GM18858 (cell line): ENCODE results near the gene MNAT1.
"Not testable (repeated sequence)": the region's sequence is repeated elsewhere in the genome, so short reads cannot be mapped to it uniquely, and the experiment has no call there.

Source experiments
- ATAC-seq: cut with Tn5 transposase; IDR thresholded peaks from one replicate; pipeline ENCODE4 v1.9.1; 2021; ENCODE audit not compliant: unreplicated experiment

Gene MNAT1

DNA sequence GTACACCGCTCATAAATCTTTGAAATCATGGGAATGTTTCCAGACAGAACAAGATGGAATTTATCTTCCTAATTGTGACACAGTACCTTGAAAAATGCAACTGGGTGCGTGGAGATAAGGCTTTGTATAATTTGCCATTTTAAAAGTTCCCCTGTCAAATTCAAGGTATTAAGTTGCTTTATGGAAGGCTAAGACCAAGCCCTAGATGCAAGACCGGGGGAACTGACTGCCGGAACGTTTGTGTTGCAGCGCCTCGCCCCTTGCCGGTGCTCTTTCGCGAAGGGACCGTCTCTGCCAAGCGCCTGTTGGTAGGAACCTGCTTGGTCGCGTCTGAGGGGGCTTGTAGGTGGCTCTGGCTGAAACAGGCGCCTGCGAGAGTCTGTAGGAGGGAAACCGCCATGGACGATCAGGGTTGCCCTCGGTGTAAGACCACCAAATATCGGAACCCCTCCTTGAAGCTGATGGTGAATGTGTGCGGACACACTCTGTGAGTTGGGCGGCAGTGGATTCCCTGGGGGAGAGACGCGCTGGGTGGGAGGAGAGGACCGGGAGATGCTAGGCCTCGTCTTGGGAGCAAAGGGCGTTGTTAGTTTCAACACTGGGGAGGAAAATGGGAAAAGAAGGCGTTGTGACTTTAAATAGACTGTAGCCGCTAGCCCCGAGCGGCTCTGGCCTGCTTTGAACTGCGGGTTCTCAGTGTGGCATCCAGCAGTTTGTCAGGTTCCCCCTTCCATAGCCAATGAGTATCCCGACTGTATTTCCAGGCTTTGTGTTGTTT is at the start of gene MNAT1:
Gene MNAT1 (plus strand): TSS at position 297 of the 778 bp plus-strand sequence. CDS start 102 bp downstream, at position 399.
- ATAC-seq: peak; percentile 83

DNA sequence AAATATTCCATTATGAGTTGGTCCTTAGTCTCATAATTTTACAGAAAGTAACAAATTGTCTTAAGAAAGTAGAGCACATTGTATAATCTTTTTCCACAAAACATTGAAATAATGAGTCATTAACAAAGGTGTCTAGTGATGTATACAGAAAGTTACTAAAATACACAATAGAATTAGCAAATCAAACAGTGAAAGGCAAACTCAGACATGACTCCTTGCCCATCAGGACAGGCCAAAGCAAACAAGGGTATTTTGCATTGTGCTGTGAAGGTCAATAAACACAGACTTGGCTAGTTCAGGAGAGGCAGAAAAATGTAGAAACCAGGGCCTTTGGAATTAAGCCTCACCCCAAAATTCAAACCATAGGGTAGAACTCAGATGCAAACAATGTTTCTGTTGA is 47.7 kb upstream of the MNAT1 start:
- no peak for ATAC-seq

GRCh38 chr14:60691383-60692113 is 43.0 kb upstream of the MNAT1 start:
- ATAC-seq: no peak

- no peak for ATAC-seq
Measured at GRCh38 chr14:60695327-60695726, 39.2 kb upstream of the MNAT1 start.

DNA sequence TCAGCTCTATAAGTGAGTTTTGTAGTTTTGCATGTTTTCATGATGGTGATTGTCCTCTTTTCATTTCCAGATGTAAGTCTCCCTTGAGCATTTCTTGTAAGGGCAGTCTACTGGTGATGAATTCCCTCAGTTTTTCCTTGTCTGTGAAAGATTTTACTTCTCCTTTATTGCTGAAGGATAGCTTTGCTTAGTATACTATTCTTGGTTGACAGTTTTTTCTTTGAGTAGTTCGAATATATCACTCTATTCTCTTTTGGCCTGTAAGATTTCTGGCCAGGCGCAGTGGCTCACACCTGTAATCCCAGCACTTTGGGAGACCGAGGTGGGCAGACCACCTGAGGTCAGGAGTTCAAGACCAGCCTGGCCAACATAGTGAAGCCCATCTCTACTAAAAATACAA is 34.0 kb upstream of the MNAT1 start:
- ATAC-seq: no peak

- no peak for ATAC-seq
Measured at GRCh38 chr14:60705100-60705499, 29.5 kb upstream of the MNAT1 start.

GRCh38 chr14:60707858-60708257 is 26.7 kb upstream of the MNAT1 start:
- ATAC-seq: no peak

DNA sequence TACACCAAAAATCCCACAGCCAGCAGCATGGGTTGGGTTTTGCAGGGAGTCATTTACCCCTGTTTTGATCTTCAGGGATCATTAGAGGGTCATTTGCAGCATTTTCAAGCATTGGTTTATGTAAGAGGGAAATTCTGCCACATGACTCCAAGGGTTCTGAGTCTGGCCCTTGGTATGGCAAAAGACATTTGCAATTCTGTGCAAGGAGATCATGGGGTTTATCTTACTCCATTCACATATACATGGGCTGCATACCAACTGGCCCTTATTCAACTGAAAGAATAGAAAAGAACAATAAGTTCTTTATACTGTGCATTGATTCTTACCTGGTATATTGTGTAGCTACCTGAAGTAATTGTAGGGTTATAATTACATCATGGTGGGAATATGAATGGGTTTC is 24.1 kb upstream of the MNAT1 start:
- no peak for ATAC-seq

- no peak for ATAC-seq
Measured at GRCh38 chr14:60713513-60713912, 21.0 kb upstream of the MNAT1 start.

- ATAC-seq: no peak
Measured at GRCh38 chr14:60720391-60720790, 14.2 kb upstream of the MNAT1 start.

- ATAC-seq: no peak
Measured at GRCh38 chr14:60720962-60721325, 13.6 kb upstream of the MNAT1 start.

DNA sequence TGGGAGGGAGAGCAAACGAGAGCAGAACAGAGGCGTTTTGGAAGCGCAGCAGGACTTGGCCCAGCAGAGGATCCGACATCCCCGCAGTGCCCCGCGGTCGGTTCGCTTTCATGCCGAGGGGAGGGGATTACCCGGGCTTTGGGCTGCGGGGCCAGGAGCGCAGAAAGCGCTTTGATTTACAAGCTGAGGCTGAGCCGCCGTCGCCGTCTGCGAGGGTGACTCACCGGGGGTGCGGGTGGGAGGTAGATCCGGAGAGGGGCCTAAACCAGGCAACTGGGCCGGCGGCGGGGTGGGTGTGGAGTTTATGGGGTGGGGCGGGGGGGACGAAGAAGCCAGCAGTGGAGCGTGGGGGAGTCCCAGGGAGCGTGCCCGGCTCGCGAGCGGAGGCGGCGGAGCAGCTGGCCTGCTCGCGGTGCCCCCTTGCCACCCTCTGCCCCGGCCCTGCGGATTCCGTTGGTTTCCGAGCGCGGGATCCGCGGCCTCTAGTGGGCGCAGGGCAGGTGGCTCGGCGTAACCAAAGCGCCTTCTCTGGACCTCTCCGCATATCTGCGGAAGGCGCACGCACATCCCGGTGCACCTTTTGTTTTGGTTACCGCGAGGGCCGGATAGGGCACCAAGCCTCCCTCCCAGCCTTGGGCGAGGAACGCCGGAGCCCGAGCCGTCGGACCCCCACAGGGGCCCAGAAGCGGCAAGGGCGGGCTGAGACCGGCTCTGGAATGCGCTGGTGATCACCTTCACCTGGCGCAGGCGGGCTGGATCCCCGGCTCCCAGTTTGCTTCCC is 13.0 kb upstream of the MNAT1 start:
- ATAC-seq: no peak

- ATAC-seq: no peak
Measured at GRCh38 chr14:60722107-60722356, 12.5 kb upstream of the MNAT1 start.

- no peak for ATAC-seq
Measured at GRCh38 chr14:60722357-60723115, 12.0 kb upstream of the MNAT1 start.

DNA sequence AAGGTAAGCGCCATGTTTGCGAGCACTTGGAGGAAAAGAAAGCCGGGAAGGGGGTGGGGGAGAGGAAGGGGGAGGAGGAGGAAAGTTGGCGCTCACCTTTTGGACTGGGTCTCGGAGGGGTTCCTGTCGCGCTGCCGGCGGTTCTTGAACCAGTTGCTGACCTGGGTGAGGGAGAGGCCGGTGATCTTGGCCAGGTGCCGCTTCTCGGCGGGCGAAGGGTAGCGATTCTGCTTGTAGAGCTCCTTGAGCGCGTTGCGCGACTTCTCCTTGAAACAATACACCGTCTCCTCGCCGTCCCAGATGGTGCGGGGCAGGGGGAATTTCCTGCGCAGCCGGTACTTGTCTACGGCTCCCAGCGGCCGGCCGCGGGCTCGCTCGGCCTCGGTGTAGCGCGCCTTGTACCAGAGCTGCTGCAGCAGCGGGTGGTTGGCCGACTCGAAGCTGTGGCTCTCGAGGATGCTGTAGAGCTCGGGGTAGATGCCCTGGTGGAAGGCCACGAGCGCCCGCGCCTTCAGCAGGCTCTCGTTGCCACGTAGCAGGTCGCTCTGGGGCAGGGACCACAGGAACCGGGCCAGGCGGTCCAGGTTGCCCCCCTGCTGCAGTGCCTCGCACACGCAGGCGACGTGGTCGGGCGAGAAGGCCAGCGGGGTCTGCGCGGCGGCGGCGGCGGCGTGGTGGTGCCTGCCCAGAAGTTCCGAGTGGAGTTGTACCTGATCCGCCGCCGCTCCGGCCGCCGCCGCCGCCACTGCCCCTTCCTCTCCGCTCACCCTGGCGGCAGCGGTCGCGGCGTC is 11.2 kb upstream of the MNAT1 start:
- no peak for ATAC-seq

DNA sequence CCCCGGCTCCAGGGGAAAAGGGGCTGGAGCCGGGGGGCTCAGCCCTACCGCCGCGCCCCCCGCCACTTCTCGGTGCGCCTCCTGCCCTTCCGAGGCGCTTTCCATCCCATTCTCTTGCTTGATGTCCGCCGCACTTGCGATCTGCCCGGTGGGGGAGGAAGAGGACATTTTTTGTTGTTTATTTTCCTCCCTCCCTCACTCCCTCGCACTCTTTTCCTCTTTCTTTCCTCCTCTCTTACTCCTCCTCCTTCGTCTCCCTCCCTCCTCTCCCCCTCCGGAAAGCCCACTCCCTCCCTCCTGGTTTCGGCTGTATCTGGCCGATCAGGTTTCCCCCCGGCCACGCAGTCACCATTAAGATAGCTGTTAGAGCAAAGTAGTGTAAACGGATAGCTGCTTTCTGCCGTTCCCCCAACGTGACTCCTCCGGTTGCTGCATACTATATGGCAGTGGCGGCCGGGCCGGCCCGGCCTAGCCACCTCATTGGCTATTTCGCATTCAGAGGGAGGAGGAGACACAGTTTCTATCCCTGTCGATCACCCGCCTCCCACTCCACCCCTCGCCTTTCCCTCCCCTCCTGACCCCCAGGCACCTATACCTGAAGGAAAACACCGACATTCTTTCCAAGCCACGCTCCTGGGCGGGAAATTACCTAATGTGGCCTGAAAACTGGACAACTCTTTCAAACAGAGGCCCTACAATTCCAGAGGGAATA is 10.5 kb upstream of the MNAT1 start, which contains the start of gene SIX4:
Gene SIX4 (minus strand): TSS at position 445 of the 712 bp plus-strand sequence. CDS start 277 bp downstream, at position 168.
- ATAC-seq: peak; percentile 44

GRCh38 chr14:60731291-60731690 is 3.3 kb upstream of the MNAT1 start:
- ATAC-seq: not testable (repeated sequence)

DNA sequence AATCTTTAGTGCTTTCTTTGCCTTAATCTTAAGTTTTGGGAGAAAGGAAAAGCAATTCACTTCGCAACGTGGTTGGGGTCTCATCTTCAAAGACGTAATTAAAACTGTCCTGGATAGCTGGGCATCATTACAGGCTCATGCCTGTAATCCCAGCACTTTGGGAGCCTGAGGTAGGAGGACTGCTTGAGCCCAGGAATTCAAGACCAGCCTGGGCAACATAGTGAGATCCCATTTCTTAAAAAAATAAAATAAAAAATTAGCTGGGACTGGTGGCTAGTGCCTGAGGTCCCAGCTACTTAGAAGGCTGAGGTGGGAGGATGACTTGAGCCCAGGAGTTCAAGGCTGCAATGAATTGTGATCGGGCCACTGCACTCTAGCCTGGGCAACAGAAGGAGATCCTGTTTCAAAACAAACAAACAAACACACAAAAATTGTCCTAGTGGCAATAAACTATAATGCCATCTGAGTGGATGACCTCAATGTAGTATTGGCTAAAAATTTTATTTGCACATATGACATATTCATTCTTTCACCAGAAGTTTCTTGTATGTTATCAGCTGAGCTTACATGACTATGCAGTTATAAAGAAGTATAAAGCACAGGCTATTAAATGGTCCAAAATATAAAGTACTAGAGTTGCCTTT is 1.6 kb upstream of the MNAT1 start:
- ATAC-seq: no peak

GRCh38 chr14:60735416-60735815 is 855 bp downstream of the MNAT1 start:
- no peak for ATAC-seq
